ENCODE measurements around the gene ENG.
"Not testable (repeated sequence)": the region's sequence is repeated elsewhere in the genome, so short reads cannot be mapped to it uniquely, and the experiment has no call there.

The ENG gene

DNA sequence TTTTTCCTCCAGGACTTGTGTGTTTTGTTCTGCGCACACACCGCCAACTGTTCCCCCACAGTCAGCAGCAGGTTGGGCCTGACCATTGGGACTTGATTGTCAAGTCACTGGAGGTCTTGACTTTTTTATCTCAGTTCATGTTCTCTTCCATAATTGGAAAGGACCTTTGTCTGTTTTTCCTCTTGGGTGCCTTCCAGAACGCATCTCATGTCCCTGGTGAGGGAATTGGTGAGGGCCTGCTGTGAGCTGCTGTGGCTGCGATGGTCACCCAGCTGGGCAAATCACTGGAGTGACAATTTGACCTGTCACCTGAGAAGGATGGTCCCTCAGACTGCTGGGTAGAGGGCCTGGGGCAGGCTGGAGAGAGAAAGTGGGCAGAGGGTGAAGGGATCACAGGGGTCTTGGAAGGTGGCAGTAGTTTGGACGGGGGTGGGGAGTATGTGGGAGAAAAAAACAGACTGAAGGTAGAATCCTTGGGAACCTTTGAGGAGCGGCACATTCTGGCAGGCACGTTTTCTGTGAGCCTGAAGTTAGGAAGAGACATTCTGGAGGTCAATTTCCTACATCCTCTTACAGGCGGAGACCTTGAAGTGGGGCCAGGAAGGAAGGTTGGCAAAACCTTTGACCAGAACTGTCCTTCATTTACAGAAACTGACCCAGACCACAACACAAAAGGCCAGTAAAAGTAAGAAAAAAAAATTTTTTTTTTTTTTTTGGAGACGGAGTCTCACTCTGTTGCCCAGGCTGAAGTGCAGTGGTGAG is 64.2 kb downstream of the ENG start:
- no peak for DNase-seq

- no peak for DNase-seq
These were observed 65.3 kb downstream of the ENG start for GRCh38 chr9:127789179-127789578.

DNA sequence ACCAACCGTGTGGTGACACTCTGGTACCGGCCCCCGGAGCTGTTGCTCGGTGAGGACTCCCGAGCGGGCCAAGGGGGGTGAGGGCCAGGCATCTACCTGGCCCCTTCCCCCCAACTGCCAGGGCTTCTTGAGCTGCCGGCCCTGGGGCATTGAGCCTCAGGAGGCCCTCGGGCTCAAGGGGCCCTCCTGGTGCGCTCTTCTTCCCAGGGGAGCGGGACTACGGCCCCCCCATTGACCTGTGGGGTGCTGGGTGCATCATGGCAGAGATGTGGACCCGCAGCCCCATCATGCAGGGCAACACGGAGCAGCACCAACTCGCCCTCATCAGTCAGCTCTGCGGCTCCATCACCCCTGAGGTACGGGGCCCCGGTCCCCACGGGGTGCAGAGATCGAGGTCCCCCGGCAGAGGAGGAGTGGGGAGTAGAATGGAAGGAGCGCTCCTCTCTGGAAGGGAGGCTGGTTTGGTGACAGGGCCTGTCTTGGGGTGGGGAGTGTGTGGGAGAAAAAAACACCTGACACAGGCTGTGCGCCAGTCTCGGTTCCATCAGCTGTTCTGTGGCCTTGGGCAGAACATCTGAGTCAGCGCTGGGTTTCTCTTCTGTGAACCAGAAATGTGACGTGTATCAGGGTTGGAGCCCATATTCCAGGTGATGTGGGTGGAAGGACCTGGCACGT is 66.0 kb downstream of the ENG start:
- DNase-seq, result peak; percentile 83

GRCh38 chr9:127786773-127787104 is 67.7 kb downstream of the ENG start:
- DNase-seq, result no peak

DNA sequence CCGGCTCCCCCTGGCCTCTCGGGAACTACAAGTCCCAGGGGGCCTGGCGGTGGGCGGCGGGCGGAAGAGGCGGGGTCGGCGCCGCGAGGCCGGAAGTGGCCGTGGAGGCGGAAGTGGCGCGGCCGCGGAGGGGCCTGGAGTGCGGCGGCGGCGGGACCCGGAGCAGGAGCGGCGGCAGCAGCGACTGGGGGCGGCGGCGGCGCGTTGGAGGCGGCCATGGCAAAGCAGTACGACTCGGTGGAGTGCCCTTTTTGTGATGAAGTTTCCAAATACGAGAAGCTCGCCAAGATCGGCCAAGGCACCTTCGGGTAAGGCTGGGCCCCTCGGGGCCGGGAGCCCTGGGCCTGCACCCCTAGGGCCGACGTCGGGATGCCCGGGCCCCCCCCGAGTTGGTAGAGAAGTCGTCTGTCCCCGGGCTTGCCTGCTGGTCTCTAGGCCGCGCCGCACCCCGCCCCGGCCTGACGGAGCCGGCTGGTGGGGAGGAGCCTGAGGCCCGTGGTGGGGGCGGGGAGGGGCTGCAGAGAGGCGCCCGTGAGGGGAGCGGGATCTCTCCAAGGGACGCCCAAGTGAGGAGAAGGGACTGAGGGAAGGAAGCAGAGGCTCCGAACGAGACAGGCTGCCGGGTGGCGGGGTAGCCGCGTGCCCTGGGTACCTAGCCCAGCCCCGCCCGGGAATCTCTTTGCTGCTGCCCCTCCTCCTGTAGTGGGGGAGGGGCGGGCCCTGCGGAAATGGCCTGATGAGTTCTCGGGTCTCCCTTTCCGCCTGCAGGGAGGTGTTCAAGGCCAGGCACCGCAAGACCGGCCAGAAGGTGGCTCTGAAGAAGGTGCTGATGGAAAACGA is 68.3 kb downstream of the ENG start, which contains the start of gene CDK9:
CDK9 (plus strand) TSS at position 102 of the 840 bp plus-strand sequence; CDS start at position 217, 115 bp downstream.
- DNase-seq, result peak; percentile 97

DNA sequence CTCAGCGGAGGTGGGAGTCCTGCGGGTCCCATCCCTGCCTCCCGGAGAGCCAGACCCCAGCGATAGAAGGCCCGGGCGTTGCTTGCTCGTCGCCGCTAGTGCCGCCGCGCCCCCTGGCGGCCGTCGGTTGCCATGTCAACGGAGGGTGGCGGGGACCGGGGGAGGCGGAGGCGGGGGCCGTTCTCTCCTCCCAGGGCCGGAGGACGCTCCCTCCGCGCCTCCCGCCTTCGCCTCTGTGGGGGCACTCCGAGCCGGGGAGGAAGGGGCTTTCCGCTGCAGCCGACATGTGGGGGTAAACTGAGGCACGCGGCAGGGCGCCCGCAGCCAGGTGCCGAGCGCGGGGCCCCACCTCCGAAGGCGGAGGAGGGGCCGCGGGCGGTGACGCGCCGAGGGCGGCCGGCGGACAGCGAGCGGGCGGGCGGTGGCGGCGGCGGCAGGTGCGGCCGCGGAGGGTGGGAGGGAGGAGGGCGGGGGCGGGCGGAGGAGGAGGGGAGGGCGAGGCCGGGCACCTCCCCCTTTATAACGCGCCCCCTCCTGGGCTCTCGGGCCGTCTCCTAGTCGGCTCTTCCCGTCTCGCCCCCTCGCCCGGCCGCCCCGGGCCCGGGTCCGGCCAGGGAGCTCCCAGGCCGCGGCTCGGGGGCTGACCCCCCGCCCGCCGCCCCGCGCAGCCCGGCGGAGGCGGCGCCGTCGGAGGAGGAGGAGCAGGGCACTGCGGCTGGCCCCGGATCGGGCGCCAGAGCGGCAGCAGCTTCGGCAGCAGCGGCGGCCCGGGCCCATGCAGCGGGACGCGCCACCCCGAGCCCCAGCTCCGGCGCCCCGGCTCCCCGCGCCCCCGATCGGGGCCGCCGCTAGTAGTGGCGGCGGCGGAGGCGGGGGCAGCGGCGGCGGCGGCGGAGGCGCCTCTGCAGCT is 69.2 kb downstream of the ENG start:
- DNase-seq, result peak; percentile 97

DNA sequence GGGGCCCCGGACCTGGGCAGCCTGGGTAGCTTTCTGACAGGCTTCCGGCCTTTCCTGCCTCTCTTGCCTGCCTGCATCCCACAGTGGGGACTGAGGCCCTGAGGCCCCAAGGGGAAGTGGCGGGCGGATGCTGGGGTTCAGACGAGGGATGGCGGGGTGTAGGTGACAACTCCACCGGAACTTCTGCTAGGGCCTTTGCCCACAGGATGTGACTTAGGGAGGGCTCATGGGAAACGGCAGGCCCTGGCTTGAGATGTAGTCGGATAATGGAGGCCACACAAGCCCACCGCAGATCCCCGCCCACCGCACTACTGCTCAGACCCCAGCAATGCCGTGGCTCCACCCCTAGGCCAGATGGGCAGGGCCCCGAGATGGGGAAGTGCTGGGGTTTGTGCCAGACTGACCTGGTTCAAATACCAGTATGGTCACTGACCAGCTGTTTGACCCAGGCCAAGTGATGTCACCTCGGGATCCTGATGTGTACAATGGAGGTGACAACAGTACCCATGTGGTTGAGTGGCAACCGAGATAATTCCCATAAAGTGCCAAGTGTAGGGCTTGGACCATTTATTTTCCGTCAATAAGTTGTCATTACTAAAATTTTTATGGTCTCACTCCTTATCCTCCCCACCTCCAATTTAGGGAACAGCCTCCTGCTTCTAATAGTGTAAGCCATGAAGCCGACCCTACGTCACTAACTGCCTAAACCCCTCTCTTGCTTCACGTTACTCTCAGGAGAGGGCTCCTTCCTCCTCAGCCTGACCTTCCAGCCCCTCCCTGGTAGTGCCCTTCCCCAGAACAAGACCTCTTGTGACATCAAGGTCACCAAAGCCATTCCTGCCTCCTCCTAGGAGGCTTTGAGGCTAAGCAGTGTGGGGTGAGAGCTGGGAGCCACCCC is 71.1 kb downstream of the ENG start:
- peak; percentile 87 for DNase-seq

DNA sequence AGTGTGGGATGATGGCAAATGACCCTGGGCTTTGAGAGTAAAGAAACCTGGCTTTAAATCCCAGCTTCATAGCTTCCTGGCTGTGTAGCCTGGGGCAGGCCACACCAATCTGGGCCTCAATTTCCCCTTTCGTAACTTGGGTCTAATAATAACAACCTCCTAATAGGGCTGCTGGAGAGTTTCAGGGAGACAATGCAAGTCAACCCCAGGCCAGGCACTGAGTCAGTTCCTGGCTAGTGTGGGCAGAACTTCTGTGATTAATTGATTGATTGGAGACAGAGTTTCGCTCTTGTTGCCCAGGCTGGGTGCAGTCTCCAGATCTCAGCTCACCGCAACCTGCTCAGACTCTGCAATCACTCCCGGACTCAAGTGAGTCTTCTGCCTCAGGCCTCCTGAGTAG is 72.7 kb downstream of the ENG start:
- DNase-seq, result no peak

DNA sequence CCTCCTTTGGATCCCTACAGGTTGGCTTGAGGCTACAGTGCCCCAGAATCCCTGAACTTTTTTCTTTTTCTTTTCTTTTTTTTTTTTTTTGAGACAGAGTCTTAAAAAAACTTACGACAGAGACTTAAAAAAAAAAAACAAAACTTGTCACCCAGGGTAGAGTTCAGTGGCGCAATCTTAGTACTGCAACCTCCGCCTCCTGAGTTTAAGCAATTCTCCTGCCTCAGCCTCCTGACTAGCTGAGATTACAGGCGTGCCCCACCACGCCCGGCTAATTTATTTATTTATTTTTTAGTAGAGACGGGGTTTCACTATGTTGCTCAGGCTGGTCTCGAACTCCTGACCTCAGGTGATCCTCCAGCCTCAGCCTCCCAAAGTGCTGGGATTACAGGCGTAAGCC is 73.5 kb downstream of the ENG start:
- DNase-seq, result not testable (repeated sequence)

GRCh38 chr9:127780126-127780885 is 74.2 kb downstream of the ENG start:
- DNase-seq, result no peak

- DNase-seq, result peak; percentile 86
These were observed 75.1 kb downstream of the ENG start for GRCh38 chr9:127779136-127779981.

DNA sequence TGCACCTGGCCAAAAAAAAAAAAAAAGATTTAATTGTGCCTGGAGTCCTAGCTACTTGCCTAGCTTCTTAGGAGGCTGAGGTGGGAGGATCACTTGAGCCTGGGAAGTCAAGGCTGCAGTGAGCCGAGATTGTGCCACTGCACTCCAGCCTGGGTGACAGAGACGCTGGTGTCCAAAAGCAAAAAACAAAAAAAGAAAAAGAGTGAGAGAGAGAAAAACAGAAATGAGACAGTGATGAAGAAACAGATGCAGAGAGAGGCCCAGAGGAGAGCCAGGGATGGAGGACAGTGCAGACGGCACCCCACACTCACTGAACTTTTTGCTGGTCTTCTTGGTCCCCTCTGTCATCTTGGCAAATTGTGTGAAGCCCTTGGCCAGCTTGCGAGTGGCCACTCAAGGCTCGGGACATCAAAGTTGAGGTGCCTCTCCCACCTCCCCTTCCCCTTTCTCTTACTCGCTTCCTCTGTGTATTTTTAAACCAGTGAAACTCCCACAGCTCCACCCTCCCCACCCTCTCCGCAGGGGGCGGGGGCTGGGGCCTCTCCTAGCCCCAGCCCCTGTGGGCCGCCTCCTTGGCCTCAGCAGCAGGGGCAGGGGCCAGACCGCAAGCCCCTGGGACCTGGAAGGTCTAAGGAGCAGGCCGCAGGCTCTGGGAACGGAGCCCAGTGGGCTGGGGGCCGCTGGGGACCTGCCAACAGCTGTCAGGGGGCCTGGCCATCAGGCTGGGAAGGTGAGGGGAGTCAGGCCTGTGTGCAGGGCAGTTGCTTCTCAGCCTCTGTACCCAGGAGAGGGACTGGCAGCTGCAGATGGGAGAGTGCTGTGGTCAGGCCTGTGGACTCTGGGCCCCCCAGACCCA is 76.0 kb downstream of the ENG start, which contains the start of gene SH2D3C:
SH2D3C (minus strand) TSS at position 387 of the 856 bp plus-strand sequence; CDS start at position 348, 39 bp downstream.
- DNase-seq, result peak; percentile 83

DNA sequence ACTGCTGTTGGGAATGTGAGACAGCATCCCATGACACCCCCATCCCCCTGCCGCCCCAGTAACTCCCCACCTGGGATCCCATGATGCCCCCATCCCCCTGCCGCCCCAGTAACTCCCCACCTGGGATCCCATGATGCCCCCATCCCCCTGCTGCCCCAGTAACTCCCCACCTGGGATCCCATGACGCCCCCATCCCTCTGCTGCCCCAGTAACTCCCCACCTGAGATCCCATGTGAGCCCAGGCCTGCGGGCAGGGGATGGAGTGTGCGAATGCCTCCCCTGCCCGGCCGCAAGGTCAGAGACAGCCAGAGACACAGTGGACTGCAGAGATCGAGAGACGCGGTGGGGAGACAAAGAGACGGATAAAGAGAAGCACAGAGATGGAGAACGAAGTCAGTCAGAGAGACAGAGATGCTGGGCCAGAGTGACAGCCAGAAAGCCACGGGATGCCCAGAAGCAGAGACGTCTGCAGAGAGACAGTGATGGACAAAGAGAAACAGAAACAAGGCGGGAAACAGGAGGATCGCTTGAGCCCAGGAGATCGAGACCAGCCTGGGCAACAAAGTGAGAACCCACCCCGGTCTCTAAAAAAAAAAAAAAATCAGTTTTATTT is 77.0 kb downstream of the ENG start:
- DNase-seq, result peak; percentile 70

GRCh38 chr9:127776924-127777289 is 77.6 kb downstream of the ENG start:
- no peak for DNase-seq

GRCh38 chr9:127776195-127776923 is 78.1 kb downstream of the ENG start:
- peak; percentile 90 for DNase-seq

- no peak for DNase-seq
These were observed 80.5 kb downstream of the ENG start for GRCh38 chr9:127773981-127774380.

DNA sequence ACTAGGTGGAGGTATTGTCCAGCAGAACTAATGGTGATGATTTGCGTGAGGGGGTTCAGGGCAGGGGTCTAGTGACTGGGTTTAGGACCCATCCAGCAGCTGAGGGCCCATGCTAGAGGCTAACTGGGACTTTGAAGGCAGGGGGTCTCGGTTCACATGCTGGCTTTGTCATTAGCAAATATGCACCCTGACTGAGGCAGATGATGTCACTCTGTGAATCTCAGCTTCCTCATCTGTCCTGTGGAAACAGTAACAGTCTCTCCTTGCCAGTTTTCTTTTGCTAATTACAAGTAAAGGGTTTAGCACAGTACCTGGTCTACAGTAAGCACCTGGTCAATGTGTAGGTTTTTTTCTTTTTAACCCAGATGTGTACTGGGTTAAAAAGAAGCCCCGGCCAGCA is 81.2 kb downstream of the ENG start:
- DNase-seq, result no peak

All from activated effector memory CD4-positive, alpha-beta T cell treated with anti-CD3 and anti-CD28 coated beads, Interleukin-2, amount 50 U/mL, for 16 hours (primary cell).